ENCODE results near the gene SRSF3. TPM values are rescaled to one million over a fixed set of nuclear protein-coding genes. Genes with fewer than 3 reads are reported as not detected.
"Not testable (repeated sequence)": the region's sequence is repeated elsewhere in the genome, so short reads cannot be mapped to it uniquely, and the experiment has no call there.

SRSF3 gene
- total RNA-seq, 1 experiment from 2014 or later = 255 TPM

GRCh38 chr6:36643977-36644376, 49.8 kb downstream of the SRSF3 start:
- DNase-seq (ENCODE audit: low spot score) = no peak

DNA sequence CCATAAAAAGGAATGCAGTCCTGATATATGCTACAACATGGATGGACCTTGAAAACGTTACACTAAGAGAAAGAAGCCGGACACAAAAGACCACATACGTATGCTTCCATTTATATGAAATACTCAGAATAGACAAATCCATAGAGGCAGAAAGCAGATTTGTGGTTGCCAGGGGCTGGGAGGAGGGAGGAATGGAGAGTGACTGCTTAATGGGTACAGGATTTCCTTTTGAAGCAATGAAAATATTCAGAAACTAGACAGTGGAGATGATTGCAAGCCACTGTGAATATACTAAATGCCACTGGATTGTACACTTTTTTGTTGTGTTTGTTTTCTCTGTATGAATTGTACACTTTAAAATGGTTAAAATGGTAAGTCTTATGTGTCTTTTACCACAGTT, 54.9 kb downstream of the SRSF3 start:
- DNase-seq (ENCODE audit: low spot score) = no peak

DNA sequence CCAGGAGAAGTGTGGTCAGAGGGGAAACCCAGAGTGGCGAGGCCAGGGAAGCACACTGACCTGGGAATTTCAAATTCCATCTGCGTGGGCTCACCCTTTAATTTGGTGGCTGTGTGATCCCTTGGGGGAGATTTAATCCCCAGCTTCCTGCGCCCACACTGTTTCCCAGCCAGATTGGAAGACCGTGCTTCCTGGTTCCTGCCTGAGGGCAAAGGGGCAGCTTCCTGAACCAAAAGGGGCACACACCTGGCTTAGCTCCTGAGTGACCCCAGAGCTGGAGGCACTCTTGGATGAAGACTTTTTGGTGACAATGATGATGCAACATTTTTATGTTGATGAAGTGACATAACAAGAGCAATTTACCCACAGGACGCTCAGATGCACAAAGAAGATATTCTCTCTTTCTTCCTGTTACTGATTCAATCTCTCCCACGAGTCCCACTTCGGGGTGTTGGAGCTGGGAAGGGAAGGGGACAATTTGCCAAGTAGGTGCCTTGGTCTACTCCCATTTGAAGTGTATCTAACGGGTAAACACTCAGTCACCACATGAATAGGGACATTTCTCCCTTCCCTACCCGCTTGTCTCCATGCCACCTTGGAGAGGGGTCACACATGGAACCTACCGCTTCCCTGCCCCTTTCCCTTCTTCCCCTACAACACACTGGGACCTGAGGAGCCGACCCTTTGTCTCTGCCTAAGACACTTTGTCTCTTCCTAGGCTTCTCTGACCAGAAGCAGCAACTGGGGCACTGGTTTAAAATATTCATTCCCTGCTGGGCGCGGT, 55.7 kb downstream of the SRSF3 start:
- no peak for DNase-seq (ENCODE audit: low spot score)

- DNase-seq (ENCODE audit: low spot score) = no peak
Observed at GRCh38 chr6:36650848-36651478, 56.8 kb downstream of the SRSF3 start.

DNA sequence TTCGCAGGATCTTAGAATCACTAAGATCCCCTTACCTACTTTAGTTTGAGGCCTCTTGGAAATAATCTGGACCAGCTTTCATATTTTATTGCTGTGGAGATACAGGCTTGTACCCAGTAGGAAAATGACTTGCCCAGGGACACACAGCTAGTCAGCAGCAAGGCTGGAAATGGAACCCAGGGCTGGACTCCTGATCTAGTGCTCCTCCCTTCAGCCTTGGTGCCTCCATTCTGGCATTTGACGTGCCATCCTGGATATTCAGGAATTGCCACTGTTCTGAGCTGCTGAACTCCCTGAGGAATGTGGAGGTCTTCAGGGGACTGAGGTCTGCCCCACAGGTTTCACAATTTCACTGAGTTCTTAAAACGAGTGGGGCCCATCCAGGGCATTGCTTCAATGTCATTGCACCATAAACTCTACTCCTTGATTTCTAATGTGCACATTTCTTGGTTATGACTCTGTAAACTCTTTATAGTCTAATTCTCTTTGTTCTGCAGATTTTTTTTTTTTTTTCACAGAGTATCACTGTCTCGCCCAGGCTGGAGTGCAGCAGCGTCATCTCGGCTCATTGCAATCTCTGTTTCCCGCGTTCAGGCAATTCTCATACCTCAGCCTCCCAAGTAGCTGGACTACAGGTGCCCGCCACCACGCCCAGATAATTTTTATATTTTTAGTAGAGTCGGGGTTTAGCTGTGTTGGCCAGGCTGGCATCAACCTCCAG, 57.7 kb downstream of the SRSF3 start:
- no peak for DNase-seq (ENCODE audit: low spot score)

DNA sequence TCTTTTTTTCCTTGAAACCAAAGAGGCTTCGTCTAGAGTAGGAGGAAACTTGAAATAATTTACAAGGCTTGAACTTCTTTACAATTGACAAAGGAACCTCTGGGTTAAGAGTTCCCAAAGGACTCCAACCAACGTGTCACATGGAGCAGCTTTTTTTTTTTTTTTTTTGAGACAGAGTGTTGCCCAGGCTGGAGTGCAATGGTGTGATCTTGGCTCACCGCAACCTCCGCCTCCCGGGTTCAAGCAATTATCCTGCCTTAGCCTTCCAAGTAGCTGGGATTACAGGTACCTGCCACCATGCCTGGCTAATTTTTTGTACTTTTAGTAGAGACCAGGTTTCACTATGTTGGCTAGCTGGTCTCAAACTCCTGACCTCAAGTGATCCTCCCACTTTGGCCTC, 60.3 kb downstream of the SRSF3 start:
- not testable (repeated sequence) for DNase-seq (ENCODE audit: low spot score)

Other genes starting within 250 kb of the SRSF3 start
- gene ETV7, start 206.7 kb upstream of the SRSF3 start, total RNA-seq (2014; rRNA removed; shearing (Covaris generic)) = 0.24 TPM in 1 of 2 replicates, not detected in the other
- gene PXT1, start 151.5 kb upstream of the SRSF3 start, total RNA-seq (2014; rRNA removed; shearing (Covaris generic)) = not detected in 2 replicates
- 93.6 and 99.3 TPM in 2 replicates for gene KCTD20, start 151.4 kb upstream of the SRSF3 start, total RNA-seq (2014; rRNA removed; shearing (Covaris generic))
- 23.7 and 25.3 TPM in 2 replicates for gene STK38, start 46.9 kb upstream of the SRSF3 start, total RNA-seq (2014; rRNA removed; shearing (Covaris generic))
- 207 TPM in 2 replicates for gene CDKN1A, start 84.4 kb downstream of the SRSF3 start, total RNA-seq (2014; rRNA removed; shearing (Covaris generic))
- not detected in 2 replicates for gene RAB44, start 103.5 kb downstream of the SRSF3 start, total RNA-seq (2014; rRNA removed; shearing (Covaris generic))
- gene CPNE5, start 245.1 kb downstream of the SRSF3 start, total RNA-seq (2014; rRNA removed; shearing (Covaris generic)) = 0.24 TPM in 1 of 2 replicates, not detected in the other